Lower leg skin (tissue), 4 donors: ENCODE measurements around the gene TRIM41. TPM values are rescaled to one million over a fixed set of nuclear protein-coding genes. Genes with fewer than 3 reads are reported as not detected.
"Not testable (repeated sequence)": the region's sequence is repeated elsewhere in the genome, so short reads cannot be mapped to it uniquely, and the experiment has no call there.

Experiments used
- DNase-seq, 2 donors: peaks; one replicate each; pipeline ENCODE4 v3.0.0-alpha.2; 2019; ENCODE audit warnings: low spot score in 2 of 2
- H3K4me3 ChIP-seq: fragments of 200-600 bp; sonication (generic); 2 replicates; pipeline ENCODE4 v1.5.1; 2017; ENCODE audit warnings: mild to moderate bottlenecking, low read depth; ENCODE audit not compliant: poor library complexity, severe bottlenecking
- CTCF ChIP-seq, 3 donors: fragments of 450-650 bp; IDR thresholded peaks; one replicate each; pipeline ENCODE4 v1.5.1; 2016; ENCODE audit warnings: antibody characterized with exemption in 3 of 3, mild to moderate bottlenecking in 3 of 3, moderate library complexity in 2 of 3
- POLR2A ChIP-seq, 2 donors: fragments of 450-650 bp; IDR thresholded peaks; one replicate each; pipeline ENCODE4 v1.6.1; 2016 to 2017; ENCODE audit warnings: antibody characterized with exemption in 2 of 2, mild to moderate bottlenecking in 1 of 2, moderate library complexity in 1 of 2
- WGBS, 2 donors: methylation state at CpG; one replicate each; pipeline ENCODE4 v1.1.5; 2018; 5-methylcytosine and 5-hydroxymethylcytosine counted together
- intact Hi-C: fragments of 100-400 bp; cut with DNase I; formaldehyde crosslinking; loops from one replicate; pipeline ENCODE4 v1.15.0; 2023; ENCODE audit warnings: low total_unique reads
- total RNA-seq, 4 donors: library from RNA; depleted of rRNA; stranded (reverse); fragments of >200 nt; gene quantifications; one replicate each; pipeline ENCODE4 v1.1.0, GENCODE V29; 2016

The TRIM41 gene
- 10 to 100 TPM; 14.7 to 19.8 (median 18.0) TPM for total RNA-seq

- intact Hi-C loops, result no loop called here
- TF ChIP-seq CTCF (IDR thresholded peaks at IDR 0.05), result no peak
- TF ChIP-seq POLR2A (IDR thresholded peaks at IDR 0.05), result peak in 1 of 2 donors; percentile 53
- DNase-seq, result peak; percentile 98 to 100
- H3K4me3 ChIP-seq, result peak within 1 kb of the TSS; percentile 58
- WGBS, 2 donors, result 0% methylated on average over 44 to 47 of the region's 59 CpGs
Measured at GRCh38 chr5:181223058-181223728, at the start of gene TRIM41. Gene TRIM41 (plus strand): TSS chr5:181223281. CDS start chr5:181224000, 719 bp downstream.

GRCh38 chr5:181173420-181174342 lies 49.4 kb upstream of the TRIM41 start:
- intact Hi-C loops, result no loop called here
- TF ChIP-seq CTCF (IDR thresholded peaks at IDR 0.05), result no peak
- TF ChIP-seq POLR2A (IDR thresholded peaks at IDR 0.05), result no peak

GRCh38 chr5:181176254-181176952 lies 46.7 kb upstream of the TRIM41 start:
- intact Hi-C loops, result no loop called here

More at GRCh38 chr5:181173420-181174342, 49.4 kb upstream of the TRIM41 start:
- no peak for DNase-seq
- no peak overlapping the region for H3K4me3 ChIP-seq
- WGBS, 2 donors, result 5 to 7% methylated on average over 49 to 50 of the region's 50 CpGs

GRCh38 chr5:181177559-181177958 lies 45.5 kb upstream of the TRIM41 start:
- intact Hi-C loops, DNase-seq, H3K4me3 ChIP-seq: not testable (repeated sequence)
- WGBS, 2 donors, result 70 to 79% methylated on average over 14 of the region's 14 CpGs

More at GRCh38 chr5:181176254-181176952, 46.7 kb upstream of the TRIM41 start:
- no peak overlapping the region for H3K4me3 ChIP-seq
- no peak for DNase-seq
- TF ChIP-seq CTCF (IDR thresholded peaks at IDR 0.05), result no peak
- no peak for TF ChIP-seq POLR2A (IDR thresholded peaks at IDR 0.05)
- WGBS, 2 donors, result 65 to 75% methylated on average over 3 of the region's 3 CpGs

- H3K4me3 ChIP-seq, result no peak overlapping the region
- peak in 1 of 2 donors; percentile 54 for DNase-seq
- intact Hi-C loops, result no loop called here
- 45 to 50% methylated on average over 25 of the region's 25 CpGs for WGBS, 2 donors
- TF ChIP-seq CTCF (IDR thresholded peaks at IDR 0.05) (peak in 1 of 3 donors; percentile 38), POLR2A (IDR thresholded peaks at IDR 0.05) (no peak)
Measured at GRCh38 chr5:181181650-181182565, 41.2 kb upstream of the TRIM41 start.
